ENCODE results near the gene SPATA9. TPM values are rescaled to one million over a fixed set of nuclear protein-coding genes. Genes with fewer than 3 reads are reported as not detected.
A peak's percentile ranks its signal among the peaks of the same experiment; 100 is the strongest.

Gene SPATA9
- polyA plus RNA-seq, 1 of the 3 experiments (the other 2 are of a cell fraction), result 0.07 TPM

- 57% methylated on average over 5 of the region's 92 CpGs for WGBS (ENCODE audit: low lambda C conversion rate)
- no peaks in the 10 kb centered on the region for H3K36me3 ChIP-seq (replicated peaks in 1 of 2; ENCODE audit: control insufficient read depth in 1 of 2, insufficient read depth in 2 of 2, low read length in 1 of 2)
- H3K79me2 ChIP-seq (ENCODE audit: insufficient read depth), result no peaks in the 10 kb centered on the region
- H2AFZ ChIP-seq (ENCODE audit: low read depth), result peak overlapping the region; percentile 87; the same call in 1 of the 2 replicates
- CTCF ChIA-PET, result interaction anchor here (0.9 to 1.3 kb wide), 4 partner anchors 10 to 160 kb away, joined by 3 to 4 read pairs (median 4); no protein-coding TSS in a partner anchor
- POLR2A ChIA-PET, result no interaction called here
- no peaks in the 10 kb centered on the region for H3K27me3 ChIP-seq (ENCODE audit: insufficient read depth)
- TF ChIP-seq MXI1 (IDR thresholded peaks at IDR 0.05; ENCODE audit: low read depth, low read length) (0 out of 2 replicates have a peak, but pooled peaks have one; percentile 19), USF2 (IDR thresholded peaks at IDR 0.05; ENCODE audit: borderline replicate concordance, low read depth, low read length) (no peak), RFX5 (IDR thresholded peaks at IDR 0.05; ENCODE audit: low read length) (peak; percentile 94), ZBTB33 (IDR thresholded peaks at IDR 0.05; ENCODE audit: borderline replicate concordance, low read depth) (no peak), POLR2AphosphoS5 (IDR thresholded peaks at IDR 0.05; ENCODE audit: low read depth, low read length) (no peak), MAX (IDR thresholded peaks at IDR 0.05; ENCODE audit: low read depth) (peak; percentile 51; the same call in 1 of the 2 replicates), IRF3 (IDR thresholded peaks at IDR 0.05; ENCODE audit: low read depth, low read length) (no peak)
- no peaks in the 10 kb centered on the region for H4K20me1 ChIP-seq (ENCODE audit: insufficient read depth)
- peak overlapping the region; percentile 49 to 56 for H3K4me3 ChIP-seq (ENCODE audit: low read depth in 2 of 2, low read length in 1 of 2)
- peaks cover 0 to 3% of the 10 kb centered on the region in 2 experiments; a peak in 2 of 4 replicates for H3K4me1 ChIP-seq (ENCODE audit: control insufficient read depth in 1 of 2, insufficient read depth in 2 of 2, low read depth in 1 of 2, low read length in 1 of 2)
- H3F3A ChIP-seq (replicated peaks; ENCODE audit: insufficient read depth), result no peaks in the 10 kb centered on the region
- H3K27ac ChIP-seq (ENCODE audit: low read depth in 2 of 2, low read length in 1 of 2), result no peak overlapping the region
- DNase-seq, result peak; percentile 80
- H3K9ac ChIP-seq, result no peak overlapping the region
- H3K9me2 ChIP-seq, result no peaks in the 10 kb centered on the region
- peak overlapping the region; percentile 71 for H3K4me2 ChIP-seq
- no peaks in the 10 kb centered on the region for H3K9me3 ChIP-seq
Measured at GRCh38 chr5:95620870-95621838, 61.6 kb downstream of the SPATA9 start.
